GM20431 (cell line): ENCODE results near the gene FNTB.

ENCODE experiments used
- in situ Hi-C: fragments of 300-500 bp; cut with MseI, MboI; formaldehyde crosslinking; loops from one replicate; pipeline ENCODE4 v1.15.0; 2020; ENCODE audit warnings: low sequenced_read_pairs; ENCODE audit not compliant: unreplicated experiment

FNTB gene

GRCh38 chr14:64986648-64987437 lies at the start of gene FNTB:
FNTB (plus strand) TSS chr14:64986895; CDS start chr14:64986954, 59 bp downstream.
- in situ Hi-C loops, result no loop called here

- in situ Hi-C loops, result no loop called here
Measured at GRCh38 chr14:64937171-64937820, 49.4 kb upstream of the FNTB start.

GRCh38 chr14:64937821-64938193 lies 48.9 kb upstream of the FNTB start:
- in situ Hi-C loops, result no loop called here

GRCh38 chr14:64938972-64939816 lies 47.5 kb upstream of the FNTB start:
- in situ Hi-C loops, result no loop called here

GRCh38 chr14:64939817-64940190 lies 46.9 kb upstream of the FNTB start:
- in situ Hi-C loops, result no loop called here

GRCh38 chr14:64940336-64940910 lies 46.3 kb upstream of the FNTB start:
- in situ Hi-C loops, result no loop called here

GRCh38 chr14:64942531-64943111 lies 44.1 kb upstream of the FNTB start, which contains the start of gene GPX2:
GPX2 (minus strand) TSS chr14:64942745; CDS start chr14:64942726, 19 bp downstream.
- in situ Hi-C loops, result no loop called here

GRCh38 chr14:64943556-64943955 lies 43.1 kb upstream of the FNTB start:
- in situ Hi-C loops, result no loop called here

- in situ Hi-C loops, result no loop called here
Measured at GRCh38 chr14:64944041-64944440, 42.7 kb upstream of the FNTB start.

- in situ Hi-C loops, result no loop called here
Measured at GRCh38 chr14:64944861-64945260, 41.8 kb upstream of the FNTB start.

GRCh38 chr14:64945431-64946178 lies 41.1 kb upstream of the FNTB start:
- in situ Hi-C loops, result no loop called here

- in situ Hi-C loops, result no loop called here
Measured at GRCh38 chr14:64946310-64947045, 40.2 kb upstream of the FNTB start.

- in situ Hi-C loops, result no loop called here
Measured at GRCh38 chr14:64947710-64948611, 38.7 kb upstream of the FNTB start.

- in situ Hi-C loops, result no loop called here
Measured at GRCh38 chr14:64948612-64949210, 38.0 kb upstream of the FNTB start.

- in situ Hi-C loops, result no loop called here
Measured at GRCh38 chr14:64950889-64951288, 35.8 kb upstream of the FNTB start.

- in situ Hi-C loops, result no loop called here
Measured at GRCh38 chr14:64951291-64951690, 35.4 kb upstream of the FNTB start.

- in situ Hi-C loops, result no loop called here
Measured at GRCh38 chr14:64951724-64952123, 35.0 kb upstream of the FNTB start.
